NCI-H2227 treated with DMSO at 0.1 percent for 48 hours (cell line): ENCODE measurements around the gene DLL3.

ENCODE experiments used
- DNase-seq: peaks from one replicate; lab custom pipeline; 2025; lab: John Stamatoyannopoulos, UW

DLL3 gene

DNA sequence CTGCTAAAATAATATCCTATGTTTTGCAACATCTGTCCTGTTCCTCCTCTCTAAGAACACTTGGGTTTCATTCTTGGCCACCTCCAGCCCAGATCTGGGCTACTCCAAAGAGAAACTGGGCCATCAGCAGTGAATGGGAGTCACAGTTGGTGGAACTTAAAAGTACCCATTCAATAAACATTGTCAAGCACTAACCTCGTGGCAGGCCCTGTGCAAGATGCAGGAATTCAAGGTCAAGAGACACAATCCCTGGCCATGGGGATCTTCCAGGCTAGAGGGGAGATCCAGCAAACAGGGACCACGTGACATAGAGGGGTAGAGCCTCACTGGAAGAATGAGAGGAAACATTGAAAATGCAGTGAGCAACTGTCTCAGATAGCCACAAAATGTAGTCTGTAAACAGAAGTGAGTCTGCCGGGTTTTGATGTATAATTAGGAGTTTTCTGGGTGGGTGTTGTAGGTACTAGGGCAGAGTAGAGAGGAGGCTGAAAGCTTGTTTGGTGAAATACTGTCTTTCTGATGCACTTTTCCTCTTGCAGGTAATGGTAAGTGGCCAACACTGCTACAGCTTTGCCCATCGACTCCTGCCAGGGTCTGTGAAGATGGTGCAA, 56.1 kb downstream of the DLL3 start:
- no peak for DNase-seq

- DNase-seq: no peak
Observed at GRCh38 chr19:39555883-39556282, 57.1 kb downstream of the DLL3 start.
